Inflammatory macrophage treated with lipopolysaccharide for 1 hour (primary cell): ENCODE measurements around the gene CLIP3.
"Not testable (repeated sequence)": the region's sequence is repeated elsewhere in the genome, so short reads cannot be mapped to it uniquely, and the experiment has no call there.

Experiments used
- DNase-seq, 2 donors: peaks; one replicate each; pipeline ENCODE4 v3.0.0-alpha.2; 2020 to 2022

The CLIP3 gene, protein sequence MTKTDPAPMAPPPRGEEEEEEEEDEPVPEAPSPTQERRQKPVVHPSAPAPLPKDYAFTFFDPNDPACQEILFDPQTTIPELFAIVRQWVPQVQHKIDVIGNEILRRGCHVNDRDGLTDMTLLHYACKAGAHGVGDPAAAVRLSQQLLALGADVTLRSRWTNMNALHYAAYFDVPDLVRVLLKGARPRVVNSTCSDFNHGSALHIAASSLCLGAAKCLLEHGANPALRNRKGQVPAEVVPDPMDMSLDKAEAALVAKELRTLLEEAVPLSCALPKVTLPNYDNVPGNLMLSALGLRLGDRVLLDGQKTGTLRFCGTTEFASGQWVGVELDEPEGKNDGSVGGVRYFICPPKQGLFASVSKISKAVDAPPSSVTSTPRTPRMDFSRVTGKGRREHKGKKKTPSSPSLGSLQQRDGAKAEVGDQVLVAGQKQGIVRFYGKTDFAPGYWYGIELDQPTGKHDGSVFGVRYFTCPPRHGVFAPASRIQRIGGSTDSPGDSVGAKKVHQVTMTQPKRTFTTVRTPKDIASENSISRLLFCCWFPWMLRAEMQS

DNA sequence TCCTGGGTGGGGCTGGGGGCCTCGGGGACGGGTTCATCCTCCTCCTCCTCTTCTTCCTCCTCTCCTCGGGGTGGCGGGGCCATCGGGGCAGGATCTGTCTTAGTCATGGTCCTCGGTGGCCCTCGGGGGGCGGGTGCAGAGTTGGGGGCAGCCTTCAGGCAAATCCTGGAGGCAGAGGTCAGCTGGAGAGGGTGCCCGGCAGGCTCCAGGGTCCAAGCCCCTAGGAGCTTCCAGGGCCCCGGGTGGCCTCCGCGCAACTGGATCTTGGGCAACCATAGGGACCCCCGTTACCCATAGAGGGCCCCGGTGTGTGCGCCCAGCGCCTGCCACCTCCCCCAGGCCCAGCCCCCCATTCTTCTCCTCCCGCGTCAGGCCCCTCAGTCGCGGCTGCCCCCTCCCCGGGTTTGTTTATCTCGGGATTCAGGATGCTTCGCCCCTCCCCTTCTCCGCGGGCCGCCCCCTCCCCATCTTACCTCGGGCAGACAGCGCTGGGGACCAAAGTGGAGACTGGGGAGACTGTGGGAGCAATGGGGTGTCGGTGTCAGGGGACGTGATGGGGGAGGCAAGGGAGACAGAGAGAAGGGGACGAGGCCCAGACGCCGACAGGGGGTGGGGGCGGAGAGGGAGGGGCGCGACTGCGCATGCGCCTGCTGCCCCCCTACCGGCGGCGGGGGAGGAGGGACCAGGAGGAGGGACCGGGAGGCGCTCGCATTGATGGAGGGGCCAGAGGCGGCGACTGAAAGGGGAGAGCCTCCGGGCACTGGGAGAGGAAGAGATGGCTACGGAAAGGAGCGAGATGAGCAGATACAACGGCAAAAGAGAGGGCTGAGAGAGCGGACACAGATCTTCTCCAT, at the start of gene CLIP3:
Gene CLIP3, minus strand, starts transcription at position 623 of the 854 bp plus-strand sequence. Its CDS starts 516 bp downstream, at position 107.
- no peak for DNase-seq

DNA sequence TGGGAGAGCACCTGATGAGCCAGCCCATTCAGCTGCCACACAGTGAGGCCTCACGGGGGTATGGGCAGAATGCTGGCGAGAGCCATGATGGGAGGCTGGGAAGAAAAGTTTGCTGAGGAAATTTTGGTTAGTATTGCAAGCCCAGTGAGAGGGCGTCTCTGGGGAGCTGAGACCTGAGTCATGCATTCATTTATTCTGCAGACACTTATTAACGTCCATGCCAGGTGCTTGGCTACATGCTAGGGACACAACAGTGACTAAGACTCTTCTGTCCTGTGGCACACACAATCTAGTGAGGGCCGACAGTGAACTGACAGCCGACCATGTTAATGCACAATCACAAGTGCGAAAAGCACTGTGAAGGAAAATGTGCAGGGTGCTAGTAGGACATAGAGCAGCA, 49.2 kb upstream of the CLIP3 start:
- DNase-seq, result no peak

DNA sequence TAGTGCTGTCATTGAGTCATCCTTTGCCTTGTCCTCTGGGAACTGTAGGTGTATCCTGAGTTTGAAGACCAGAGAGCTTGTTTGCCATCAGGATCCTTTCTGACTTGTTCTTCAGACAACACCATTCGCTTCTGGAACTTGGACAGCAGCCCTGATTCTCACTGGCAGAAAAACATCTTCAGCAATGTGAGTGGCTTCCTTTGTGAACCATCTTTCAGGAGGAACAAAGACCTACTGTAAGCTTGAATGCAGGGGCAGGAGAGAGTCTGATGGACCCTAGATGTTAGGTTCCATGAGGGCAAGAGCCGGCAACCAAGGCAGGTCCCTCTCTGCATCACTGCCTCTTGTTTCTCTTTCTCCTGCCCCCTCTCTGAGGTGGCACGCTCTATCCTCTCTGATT, 48.7 kb upstream of the CLIP3 start:
- DNase-seq, result no peak

DNA sequence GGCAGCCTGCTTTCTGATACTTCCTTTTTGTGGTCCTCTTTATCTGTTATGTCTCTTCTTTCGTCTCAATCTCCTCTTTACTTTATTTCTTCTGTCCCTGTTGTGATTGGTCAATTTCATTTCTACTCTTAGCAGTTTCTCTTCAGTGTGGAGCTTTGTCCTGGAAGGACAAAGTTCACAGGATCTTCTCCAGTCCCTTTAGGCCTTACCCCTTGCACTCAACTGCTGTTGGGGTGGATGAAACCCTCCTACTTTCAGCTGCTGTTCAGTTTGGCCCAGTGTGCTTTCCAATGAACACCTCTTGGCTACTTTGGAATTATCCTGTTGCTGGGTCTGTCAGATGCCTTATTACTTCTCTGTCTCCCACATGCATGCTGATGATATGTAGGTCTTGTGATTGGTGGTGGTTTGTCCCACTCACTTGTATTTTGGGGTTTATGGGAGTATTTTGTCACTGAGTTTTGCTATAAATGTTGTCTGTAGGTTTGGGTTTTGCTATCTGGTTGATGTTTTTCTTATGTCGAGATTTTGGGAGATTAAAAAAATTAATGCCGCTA, 46.8 kb upstream of the CLIP3 start:
- DNase-seq, result peak in 1 of 2 donors; percentile 46

DNA sequence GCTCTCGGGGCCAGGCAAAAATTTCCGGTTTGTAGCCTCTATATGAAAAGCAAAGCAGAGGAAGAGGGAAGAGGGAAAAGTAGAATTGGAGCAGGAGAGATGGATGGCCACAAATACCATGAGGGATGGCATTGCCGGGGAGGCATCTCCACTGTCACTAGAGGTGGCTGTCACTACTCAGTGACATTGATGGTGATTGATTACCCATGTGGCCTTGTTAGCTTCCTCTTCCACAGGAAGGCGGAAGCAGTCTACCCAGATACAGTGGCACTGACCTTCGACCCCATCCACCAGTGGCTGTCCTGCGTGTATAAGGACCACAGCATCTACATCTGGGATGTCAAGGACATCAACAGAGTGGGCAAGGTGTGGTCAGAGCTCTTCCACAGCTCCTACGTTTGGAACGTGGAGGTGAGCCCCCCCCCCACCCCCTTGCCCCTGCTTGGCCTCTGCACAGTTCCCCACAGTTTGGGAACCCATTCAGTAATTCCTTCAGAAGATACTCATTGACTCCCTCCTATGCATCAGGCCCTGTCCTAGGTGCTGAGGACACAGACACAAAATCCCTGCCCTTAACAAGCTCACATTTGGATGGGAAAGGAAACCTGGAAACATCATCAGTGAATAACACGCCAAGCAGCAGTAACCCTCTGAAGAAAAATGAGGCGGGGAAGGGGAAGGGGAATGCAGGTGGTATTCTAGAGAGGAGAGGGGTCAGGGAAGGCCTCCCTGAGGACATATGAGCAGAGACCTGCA, 40.6 kb upstream of the CLIP3 start:
- DNase-seq, result no peak

DNA sequence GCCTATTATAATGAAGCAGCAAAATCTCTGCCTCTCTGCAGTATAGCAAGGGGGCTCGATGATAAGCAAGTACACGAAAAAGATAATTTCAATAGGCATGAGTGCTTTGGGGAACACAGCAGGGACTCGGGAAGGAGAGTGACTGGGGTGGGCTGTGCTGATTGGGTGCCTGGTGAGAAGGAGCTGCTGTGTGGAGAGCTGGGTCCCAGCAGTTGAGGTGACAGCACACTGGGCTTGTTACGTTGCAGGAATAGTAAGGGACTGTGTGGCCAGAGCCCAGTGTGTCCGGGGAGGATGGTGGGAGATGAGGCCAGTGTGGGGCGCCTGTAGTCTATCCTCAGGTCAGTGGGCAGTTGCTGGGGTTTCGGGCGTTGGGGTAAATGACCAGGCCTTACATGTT, 39.4 kb upstream of the CLIP3 start:
- no peak for DNase-seq

DNA sequence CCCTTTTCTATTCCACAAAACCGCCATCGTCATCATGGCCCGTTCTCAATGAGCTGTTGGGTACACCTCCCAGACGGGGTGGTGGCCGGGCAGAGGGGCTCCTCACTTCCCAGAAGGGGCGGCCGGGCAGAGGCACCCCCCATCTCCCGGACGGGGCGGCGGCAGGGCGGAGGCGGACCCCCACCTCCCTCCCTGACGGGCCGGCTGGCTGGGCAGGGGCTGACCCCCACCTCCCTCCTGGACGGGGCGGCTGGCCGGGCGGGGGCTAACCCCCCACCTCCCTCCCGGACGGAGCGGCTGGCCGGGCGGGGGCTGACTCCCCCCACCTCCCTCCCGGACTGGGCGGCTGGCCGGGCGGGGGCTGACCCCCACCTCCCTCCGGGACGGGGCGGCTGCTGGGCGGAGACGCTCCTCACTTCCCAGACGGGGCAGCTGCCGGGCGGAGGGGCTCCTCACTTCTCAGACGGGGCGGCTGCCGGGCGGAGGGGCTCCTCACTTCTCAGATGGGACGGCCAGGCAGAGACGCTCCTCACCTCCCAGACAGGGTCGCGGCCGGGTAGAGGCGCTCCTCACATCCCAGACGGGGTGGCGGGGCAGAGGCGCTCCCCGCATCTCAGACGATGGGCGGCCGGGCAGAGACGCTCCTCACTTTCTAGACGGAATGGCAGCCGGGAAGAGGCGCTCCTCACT, 36.3 kb upstream of the CLIP3 start:
- DNase-seq, result not testable (repeated sequence)

DNA sequence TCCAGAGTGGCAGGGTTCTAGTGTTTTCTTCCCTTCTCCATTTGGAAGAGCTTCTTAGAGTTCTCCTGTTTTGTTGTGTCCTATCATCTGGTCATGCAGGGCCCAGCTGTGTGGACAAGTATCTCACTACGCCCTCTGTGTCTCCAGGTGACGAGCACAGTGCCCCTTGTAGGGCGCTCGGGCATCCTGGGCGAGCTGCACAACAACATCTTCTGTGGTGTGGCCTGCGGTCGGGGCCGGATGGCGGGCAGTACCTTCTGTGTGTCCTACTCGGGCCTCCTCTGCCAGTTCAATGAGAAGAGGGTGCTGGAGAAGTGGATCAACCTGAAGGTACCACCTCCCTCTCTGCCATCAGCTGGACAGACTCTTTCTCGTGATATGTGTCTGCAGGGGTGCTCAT, 35.0 kb upstream of the CLIP3 start:
- DNase-seq, result no peak

DNA sequence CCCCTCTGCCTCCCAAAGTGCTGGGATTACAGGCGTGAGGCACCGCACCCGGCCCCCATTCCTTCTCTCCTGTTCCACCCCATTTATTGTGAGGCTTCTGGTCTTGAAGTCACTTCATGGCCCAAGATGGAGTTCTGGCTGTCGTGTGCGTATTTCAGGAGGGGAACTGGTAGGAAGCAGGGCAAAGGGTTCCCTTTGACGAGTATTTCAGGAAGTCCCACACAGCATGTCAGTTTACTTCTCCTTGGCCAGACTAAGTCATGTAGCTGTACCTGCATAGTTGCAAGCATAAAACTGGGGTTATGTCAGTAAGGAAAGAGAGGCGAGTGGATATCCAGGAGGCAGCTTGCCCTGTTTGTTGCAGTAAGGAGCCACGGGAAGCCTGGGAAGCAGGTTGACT, 32.2 kb upstream of the CLIP3 start:
- peak in 1 of 2 donors; percentile 40 for DNase-seq

DNA sequence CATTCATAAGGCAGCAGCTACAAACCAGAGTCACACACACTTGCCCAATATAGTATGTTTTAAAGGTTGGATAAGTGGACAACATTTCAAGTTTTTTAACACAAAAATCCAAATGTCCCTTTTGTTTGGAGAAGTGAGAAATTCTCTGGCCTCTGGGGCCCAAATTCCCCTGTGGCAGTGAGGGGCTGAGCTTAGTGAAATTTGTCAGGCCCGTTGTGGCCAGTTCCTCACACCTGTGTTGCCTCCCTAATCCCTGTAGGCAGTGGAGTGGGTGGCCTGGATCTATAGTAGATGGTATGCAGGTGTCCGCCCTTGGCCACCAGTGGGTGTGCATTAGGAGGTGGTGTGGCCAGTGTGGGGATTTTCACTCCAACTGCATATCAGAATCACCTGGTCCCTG, 28.7 kb upstream of the CLIP3 start:
- DNase-seq, result no peak

DNA sequence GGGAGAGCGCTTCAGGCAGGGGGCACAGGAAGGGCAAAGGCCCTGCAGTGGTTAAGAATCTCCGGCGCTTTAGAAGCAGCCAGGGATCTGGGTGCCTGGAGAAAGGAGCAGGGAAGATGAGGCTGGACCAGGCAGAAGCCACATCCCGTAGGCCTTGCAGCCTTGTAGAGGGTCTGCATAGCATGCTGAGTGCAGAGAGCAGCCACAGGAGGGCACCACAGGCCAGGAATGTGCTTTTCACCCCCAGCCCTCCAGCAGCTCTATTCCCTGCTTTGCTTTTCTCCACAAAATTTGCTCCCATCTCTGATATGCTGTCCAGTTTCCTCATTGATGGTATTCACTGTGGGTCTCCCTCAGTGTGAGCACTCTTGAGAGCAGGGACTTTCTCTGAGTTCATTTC, 27.8 kb upstream of the CLIP3 start:
- no peak for DNase-seq

DNA sequence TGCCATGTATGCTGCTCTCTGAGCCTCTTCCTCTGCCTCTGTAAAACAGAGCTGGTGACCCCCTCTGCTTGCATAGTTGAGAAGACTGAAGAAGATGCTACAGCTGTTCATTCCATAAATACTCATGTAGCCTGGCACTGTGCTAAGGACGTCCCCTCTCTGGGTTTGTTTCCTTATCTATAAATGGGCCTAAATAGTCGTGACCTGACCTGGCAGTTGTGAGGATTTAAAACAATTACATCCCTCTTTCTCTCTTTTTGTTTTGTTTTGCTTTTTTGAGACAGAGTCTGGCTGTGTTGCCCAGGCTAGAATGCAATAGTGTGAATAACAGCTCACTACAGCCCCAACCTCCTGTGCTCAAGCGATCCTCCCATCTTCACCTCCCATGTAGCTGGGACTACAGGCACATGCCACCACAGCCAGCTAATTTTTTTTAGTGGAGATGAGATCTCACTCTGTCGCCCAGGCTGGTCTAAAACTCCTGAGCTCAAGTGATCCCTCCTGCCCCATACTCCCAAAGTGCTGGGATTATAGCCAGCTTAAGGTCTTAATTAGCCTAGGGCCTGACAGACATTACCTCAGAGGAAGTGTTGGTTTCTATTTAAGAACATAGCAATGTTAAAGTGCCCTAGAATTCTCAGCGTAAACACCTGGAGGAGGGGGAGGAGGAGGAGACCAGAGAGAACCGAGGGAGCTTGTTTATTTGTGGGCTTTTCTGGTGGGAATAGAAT, 26.7 kb upstream of the CLIP3 start:
- DNase-seq, result no peak

DNA sequence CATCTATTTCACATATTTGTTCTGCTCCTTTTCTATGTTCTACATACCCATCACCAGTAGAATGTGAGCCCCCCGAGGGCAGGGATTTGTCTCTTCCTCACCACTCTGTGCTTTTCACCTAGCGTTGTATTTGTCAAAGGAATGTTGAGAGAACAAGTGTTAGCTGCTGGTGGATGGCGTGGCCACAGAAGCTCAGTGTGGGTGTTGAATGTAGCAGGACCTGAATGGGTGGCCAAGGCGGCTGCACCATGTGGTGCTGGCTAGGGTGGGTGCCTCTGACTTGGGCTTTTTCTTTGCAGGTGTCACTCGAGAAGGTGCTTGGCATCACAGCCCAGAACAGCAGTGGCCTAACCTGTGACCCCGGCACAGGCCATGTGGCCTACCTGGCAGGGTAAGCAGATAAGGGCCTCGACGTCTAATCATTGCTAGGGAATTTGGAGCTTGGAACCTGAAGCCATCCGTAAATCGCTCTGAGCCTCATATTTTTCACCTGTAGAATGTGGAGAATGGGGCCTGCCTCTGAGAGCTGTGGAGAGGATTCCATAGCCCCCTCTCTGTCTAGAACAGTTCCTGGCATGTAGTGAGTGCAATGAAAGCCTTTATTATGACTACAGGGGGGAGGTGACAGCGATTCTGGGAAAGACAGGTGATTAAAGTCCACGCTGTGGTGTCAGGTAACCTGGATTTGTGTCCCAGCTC, 26.0 kb upstream of the CLIP3 start:
- no peak for DNase-seq

DNA sequence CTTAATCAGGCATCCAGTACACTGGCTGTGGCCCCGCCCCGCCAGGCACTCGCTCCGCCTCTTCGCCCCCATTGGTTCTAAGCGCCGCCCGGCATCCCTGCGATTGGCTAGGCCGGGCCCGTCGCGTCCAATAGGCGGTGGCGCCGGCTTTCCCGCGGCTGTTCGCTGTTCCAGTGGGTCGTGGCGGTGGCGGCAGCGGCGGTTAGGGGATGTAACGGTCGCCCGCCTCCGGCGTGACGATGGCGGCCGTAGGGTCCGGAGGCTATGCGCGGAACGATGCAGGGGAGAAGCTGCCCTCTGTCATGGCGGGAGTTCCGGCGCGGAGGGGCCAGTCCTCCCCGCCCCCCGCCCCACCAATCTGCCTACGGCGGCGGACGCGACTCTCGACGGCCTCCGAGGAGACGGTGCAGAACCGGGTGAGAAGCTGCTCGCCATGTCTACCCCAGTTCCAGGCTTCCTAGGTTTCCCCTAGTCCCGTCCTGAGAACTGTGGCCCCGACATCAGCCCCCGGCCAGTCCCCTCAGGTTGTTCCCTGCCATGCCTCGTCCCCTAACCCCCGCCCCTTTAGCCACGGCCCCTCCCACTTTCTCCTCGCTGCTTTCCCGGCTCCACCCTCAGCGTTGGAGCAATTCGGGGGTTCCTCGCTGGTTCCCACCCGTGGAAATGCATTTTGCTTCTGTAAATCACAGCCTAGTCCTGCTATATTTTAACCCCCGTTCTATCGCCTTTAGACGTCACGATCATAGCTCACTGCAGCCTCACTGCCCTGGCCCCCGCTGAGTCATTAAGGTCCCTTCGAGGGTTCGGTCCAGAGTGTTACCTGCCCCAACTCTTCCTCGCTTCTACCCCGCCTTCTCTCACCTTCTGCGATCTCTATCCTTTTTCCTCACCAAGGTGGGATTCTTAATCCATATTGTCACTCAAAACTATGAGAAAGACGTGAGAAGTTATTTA, 22.3 kb upstream of the CLIP3 start, which contains the start of gene WDR62:
Gene WDR62, plus strand, starts transcription at position 165 of the 954 bp plus-strand sequence. Its CDS starts 75 bp downstream, at position 240.
- DNase-seq, result peak; percentile 89 to 95

DNA sequence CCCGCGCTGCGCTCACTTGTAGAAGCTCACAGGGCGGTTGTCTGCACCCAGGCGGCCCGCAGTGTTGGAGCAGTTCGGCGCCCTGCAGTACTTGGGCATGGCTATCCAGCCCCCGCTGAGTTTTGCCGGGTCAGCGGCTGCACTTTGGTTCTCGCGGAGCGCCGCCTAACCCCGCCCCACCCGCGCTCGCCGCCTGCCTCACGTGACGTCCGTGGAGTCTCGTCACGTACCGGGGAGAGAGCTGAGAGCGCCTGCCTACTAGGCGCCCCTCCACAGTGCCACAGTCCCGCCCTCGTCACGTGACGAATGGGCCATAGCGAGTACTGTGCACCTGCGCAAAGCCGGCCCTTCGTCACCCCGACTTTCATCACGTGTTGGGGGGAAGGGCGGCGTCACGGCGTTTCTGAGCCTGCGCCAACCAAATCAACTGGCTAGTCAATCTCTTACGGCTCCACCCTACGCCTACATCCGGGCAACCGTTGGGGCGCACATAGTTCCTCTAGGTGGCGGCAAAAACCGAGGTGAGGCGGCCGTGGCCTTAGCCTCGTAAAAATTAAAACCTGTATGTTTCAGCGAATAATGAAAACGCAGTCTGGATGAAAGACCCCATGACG, 21.6 kb upstream of the CLIP3 start, which contains the start of gene THAP8:
Gene THAP8, minus strand, starts transcription at position 167 of the 614 bp plus-strand sequence. Its CDS starts 68 bp downstream, at position 99.
- DNase-seq, result peak; percentile 98 to 99

DNA sequence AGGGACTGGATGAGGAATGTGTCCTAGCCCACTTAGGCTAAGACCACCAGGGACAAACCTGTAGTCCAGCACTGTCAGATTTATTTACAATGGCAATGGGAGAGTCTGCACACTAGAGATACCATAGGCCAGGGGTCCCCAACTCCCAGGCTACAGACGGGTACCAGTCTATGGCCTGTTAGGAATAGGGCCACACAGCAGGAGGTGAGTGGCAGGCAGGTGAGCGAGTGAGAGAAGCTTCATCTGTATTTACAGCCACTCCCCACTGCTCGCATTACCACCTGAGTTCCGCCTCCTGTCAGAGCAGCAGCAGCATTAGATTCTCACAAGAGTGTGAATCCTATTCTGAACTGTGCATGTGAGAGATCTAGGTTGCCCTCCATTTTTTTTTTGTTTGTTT, 19.0 kb upstream of the CLIP3 start:
- DNase-seq, result no peak

DNA sequence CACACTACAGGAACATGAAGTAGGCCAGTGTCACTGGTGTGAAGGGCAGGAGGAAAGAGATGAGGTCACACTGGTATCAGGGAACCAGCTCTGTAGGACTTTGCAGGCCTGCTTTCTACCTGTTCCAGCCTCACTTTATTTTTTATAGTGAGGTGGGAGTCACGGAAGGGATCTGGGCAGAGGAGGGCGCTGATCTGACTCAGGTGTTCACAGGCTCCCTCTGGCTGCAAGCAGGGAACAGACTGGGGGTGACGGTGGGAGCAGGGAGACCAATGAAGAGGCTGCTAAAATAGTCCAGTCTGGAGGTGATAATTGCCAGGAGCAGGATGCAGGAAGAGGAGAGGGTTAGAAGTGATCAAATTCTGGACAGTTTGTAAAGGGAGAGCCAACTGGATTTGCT, 18.6 kb upstream of the CLIP3 start:
- DNase-seq, result no peak

DNA sequence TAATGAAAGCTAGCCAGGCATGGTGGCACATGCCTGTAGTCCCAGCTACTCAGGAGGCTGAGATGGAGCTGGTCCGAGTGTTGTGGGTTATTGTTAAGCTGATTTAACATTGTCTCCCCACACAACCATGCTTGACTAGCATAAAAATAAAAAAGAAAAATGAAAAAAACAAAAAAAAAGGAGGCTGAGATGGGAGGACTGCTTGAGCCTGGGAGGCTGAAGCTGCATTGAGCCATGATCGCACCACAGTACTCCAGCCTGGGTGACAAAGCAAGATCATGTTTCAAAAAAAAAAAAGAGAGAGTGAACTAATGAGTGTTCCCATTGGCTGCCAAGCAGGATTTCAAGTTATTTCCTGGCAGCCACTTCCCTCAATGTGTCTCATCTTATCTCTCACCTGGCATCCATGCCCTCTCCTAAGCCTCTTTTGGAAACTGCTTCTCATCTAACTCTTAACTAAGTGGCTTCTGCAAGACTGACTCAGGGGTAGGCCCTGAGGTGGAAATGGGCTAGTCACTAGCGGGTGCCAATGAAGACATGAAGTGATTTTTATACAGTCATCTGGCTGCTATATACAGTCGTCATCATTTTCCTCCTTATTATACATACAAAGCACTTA, 16.5 kb upstream of the CLIP3 start:
- DNase-seq, result no peak
